ENCODE results near the gene PLB1.

The PLB1 gene, protein sequence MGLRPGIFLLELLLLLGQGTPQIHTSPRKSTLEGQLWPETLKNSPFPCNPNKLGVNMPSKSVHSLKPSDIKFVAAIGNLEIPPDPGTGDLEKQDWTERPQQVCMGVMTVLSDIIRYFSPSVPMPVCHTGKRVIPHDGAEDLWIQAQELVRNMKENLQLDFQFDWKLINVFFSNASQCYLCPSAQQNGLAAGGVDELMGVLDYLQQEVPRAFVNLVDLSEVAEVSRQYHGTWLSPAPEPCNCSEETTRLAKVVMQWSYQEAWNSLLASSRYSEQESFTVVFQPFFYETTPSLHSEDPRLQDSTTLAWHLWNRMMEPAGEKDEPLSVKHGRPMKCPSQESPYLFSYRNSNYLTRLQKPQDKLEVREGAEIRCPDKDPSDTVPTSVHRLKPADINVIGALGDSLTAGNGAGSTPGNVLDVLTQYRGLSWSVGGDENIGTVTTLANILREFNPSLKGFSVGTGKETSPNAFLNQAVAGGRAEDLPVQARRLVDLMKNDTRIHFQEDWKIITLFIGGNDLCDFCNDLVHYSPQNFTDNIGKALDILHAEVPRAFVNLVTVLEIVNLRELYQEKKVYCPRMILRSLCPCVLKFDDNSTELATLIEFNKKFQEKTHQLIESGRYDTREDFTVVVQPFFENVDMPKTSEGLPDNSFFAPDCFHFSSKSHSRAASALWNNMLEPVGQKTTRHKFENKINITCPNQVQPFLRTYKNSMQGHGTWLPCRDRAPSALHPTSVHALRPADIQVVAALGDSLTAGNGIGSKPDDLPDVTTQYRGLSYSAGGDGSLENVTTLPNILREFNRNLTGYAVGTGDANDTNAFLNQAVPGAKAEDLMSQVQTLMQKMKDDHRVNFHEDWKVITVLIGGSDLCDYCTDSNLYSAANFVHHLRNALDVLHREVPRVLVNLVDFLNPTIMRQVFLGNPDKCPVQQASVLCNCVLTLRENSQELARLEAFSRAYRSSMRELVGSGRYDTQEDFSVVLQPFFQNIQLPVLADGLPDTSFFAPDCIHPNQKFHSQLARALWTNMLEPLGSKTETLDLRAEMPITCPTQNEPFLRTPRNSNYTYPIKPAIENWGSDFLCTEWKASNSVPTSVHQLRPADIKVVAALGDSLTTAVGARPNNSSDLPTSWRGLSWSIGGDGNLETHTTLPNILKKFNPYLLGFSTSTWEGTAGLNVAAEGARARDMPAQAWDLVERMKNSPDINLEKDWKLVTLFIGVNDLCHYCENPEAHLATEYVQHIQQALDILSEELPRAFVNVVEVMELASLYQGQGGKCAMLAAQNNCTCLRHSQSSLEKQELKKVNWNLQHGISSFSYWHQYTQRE (N-terminal part only)

DNA sequence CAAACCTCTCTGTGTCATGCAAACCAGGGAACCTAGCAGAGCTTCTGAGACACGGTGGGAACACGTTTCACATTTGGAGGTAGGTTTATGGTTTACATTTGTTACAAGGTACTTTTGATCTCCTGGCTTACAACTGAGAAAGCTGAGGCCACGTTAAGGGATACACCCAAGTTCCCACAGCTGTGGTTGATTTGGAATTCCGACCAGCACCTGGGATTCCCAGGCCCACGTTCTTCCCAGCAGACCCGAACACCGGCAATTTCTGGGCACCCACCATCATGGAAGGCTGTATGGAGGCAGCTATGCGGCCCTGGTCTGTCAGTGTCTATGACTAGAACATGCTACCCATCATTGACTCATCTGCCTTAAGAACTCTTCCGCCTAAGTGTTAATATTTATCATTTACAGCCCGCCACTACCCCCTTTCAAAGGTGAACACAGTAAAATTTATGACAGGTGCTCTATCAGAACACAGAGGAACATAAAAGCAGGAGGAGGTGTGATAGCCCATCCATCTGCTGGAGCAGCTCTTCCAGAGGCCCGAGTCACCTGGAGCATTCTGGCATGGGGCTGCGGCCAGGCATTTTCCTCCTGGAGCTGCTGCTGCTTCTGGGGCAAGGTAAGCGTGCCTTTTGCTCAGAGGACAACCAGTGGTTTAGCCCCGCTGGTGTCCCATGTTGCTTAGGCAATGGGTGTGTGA lies at the start of gene PLB1:
TSS of gene PLB1 (plus strand) at position 510 of the 700 bp plus-strand sequence. CDS start at position 565, 55 bp downstream.
- DNase-seq, result no peak

DNA sequence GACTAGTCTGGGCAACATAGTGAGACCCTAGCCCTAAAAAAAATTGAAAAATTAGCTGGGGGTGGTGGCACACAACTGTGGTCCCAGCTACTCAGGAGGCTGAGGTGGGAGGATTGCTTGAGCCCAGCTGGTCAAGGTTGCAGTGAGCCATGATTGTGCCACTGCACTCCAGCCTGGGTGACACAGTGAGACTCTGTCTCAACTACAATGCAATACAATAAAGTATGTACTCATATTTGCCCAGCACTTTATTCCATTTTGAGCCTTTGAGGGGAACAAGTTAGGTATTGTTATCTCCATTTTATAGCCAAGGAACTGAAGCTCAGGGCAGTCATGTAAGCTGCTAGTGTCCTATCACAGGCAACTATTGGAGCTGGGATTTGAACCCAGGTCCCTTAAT lies 49.3 kb upstream of the PLB1 start:
- no peak for DNase-seq

DNA sequence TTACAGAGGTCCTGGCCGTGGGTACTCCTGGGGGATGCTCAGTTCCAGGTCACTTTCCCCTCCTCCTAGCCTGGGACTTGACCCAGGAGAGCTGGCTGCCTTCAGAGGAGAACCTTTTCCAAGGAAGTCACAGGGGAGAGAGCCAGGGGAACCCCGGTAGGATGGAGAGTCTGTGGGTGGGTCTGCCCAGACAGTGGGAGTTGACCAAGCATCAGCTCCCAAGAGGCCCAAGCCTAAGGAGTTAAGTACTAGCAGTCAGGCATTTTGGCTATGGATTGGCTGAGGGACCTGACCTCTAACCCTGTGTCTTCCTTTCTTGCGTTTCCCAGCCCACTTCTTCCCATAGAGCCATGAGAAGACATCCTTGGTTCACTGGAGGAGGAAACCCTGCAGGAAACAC lies 48.8 kb upstream of the PLB1 start:
- DNase-seq, result no peak

DNA sequence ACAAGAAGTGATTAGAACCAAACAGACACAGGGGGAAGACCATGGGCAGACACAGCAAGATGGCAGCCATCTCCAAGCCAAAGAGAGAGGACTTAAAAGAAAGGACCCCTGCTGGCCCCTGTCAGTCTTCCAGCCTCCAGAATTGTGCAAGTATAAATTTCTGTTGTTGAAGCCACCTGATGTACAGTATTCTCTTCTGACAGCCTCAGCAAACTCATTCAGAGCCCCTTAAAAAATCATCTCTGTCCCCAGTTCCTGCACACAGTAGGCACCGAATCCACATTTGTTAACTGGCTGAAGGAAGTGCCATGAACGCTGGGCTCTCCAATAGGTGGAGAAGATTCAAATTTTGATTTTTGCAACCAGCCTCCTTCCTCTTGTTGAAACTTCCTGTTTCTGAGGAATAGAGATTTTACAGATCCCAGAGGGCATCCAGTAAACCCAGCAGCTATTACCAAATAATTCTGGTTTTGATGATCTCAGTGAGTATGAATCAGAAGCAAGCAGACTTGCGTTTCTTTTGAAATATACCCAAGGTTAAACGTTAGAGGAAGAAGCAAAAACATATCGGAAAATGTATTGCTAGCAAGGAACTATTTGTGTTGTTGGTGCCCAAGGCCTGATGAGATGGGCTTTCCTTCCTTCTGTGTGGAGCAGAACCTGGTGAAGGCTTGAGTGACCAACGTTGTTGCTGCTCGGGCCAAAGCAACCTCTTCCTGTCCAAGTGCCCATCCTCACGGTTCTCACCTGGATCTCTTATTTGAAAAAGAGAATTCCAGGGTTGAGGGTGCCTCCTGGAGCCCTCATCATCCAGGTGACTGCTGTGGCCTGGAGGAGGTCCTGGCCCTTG lies 47.7 kb upstream of the PLB1 start:
- DNase-seq, result peak; percentile 19

DNA sequence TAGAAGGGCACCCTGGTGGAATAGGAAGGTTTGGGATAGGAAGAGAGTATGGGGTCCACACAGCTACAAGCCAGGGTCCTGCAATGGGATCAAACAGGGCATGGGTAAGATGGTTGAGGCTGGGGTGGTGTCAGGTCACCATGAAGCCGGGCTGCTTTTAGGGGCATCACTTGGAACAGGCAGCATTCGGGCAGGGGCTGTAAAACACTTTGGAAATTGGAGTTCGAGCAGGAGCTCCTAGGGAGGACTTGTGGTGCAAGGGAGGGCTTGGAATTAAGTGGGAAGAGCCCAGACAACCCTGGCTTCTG lies 47.1 kb upstream of the PLB1 start:
- DNase-seq, result no peak

DNA sequence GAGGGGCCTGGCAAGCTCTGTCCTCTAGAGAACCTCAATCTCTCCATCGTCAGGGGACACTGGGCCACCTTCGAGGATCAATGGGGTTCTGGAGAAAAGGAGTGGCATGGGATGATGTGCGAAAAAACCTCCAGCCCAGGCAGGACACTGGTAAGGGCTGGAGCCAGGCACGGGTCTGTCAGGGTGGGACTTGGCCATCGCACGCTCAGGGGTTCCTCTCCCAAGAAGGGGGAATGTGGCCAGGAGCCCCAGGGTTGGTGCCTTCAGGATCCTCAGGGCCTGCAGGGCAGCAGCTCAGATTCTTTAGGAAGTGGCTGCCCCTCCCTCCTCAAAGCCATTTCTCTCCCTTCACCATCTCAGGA lies 46.8 kb upstream of the PLB1 start:
- DNase-seq, result no peak

DNA sequence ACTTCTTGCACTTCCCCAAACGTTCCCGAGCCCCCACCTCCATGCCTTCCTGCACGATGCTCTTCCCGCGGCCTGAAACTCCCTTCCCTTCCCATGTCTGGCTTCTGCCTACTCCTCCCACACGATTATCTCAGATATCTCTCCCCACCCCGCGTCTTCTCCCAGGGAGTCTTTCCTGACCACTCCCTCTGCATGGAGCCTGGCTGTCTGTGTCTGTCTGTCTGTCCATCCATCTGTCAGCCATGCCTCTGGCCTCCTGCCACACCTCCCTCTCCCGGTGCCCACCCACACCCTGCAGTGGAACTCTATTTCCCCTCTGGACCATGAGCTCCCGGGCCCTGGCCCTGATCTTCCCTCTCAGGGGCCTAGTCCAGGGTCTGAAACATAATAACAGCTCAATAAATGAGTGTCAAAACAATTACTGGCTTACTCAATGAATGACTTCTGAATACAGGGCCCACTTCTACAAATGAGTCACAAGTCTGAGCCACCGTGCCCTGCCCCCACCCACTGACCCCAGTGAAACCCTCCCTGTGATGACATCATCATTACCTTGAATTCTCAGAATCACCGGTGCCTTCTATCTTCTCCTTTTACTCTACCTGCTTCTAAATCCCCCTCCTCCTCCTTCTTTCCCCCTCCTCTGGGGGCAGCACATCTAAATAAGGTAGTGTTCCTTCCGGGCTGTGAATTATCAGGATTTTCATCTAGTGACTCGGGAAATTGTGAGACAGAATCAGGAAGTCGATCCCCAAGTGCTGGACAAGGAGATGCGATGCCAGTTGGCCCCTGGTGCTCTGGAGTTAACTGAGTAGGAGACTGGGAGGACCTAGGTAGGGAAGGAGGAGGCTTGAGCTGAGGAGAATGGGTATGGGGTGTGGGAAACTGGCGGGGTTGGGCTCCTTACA lies 46.1 kb upstream of the PLB1 start:
- no peak for DNase-seq

DNA sequence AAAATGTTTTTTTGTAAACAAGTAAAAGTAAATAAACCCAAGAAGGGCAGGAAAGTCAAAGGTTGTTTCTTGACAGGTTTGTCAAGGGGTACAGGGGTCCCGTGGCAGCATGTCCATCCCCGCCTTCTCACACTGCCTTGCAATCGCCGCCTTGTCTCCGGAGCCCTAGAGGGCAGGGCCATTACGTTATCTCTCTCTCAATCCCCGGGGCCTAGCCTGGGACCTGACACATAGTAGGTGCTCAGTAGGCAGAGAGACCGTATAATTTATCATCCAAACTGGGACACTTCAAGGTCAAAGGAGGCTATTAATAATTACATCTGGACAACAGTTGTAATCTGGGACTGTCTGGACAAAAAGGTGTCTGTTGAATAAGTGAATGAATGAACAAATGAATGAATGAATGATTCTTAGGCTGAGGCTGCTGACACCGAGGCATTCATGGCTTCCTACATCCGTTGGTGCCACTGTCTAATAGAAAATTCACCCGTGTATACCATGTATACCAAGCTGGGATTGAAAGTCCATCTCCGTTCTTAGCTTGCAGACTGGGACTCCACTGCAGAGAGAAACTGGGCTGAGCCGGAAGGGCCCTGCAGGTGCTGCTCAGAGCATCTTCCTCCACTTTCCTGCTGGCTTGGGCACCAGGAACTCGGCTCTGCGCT lies 44.8 kb upstream of the PLB1 start:
- no peak for DNase-seq

DNA sequence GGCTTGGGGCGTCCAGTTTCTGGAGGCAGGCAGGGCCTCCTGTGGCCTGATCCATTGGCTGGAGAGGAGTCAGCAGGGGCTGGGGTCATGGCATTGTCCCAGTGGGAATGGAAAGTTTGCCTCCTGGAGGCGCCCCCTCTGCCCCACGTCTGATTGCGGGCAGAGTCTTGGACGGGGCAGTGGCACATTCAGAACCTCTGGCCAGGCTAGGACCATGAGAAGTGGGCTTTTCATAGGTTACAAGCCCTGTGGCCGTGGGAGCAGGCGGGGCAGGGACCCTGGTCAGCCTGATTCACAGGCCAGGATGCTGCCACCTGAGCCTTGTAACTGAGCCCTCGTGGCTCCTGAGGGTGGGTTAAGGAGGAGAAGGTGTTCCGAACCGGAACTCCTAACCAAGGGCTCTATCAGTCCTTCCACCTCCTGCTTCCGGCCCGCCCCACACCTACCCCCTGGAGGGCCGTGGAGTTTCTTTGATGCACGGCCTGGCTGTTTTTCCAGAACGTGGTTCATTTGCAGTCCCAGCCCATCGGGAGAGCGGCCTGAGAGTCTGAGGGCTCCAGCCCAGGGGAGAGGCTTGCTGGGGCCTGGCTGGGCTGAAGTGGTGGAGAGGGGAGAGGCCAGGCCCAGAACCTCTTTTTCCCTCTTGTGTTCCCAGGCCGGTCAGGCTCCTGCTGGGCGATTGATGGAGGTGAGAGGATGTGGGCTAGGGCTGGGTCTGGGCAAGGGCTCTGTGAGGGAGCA lies 43.9 kb upstream of the PLB1 start:
- DNase-seq, result no peak

DNA sequence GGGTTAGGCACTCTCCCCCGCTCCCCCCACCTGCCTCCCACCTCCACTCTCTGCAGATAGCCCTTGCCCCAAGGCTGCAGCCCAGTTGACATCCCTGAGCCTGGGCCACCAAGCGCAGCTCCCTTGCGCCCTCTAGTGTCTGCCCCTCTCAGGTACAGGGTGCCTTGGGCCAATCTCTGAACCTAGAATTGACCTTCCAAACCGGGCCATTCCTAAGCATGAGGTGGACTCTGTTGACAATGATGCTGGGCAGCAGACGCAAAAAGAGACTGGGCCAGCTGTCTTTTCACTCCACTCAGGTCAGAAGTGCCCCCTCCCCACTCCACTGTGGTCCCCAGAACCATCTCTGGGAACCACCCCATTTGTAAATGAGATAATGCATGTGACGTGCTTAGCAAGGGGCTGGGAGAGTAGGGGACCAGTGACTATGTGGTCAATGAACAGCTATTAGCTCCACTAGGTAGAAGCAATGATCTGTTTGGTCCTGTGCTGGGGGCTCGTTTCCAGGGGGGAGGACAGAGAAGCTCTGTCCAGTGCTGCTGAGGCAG lies 43.3 kb upstream of the PLB1 start:
- peak; percentile 44 for DNase-seq

DNA sequence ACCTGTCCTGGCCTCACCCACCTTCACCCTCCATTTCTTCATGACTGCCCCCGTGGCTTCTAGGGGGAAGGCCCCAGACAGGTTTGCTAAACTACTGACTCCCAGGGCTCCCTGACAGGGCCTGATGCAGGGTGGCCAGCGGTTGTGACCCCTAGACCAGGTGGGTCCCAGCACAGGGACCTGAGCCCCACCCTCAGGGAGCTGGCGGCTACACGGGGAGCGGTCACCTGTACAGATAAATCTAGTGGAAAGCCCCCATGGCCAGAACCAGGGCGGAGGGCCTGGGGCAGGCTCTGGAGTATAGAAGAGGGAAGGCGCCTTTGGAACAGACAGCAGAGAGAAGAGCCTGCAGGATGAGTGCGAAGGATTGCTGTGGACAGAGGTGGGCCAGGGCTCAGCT lies 42.5 kb upstream of the PLB1 start:
- DNase-seq, result no peak

DNA sequence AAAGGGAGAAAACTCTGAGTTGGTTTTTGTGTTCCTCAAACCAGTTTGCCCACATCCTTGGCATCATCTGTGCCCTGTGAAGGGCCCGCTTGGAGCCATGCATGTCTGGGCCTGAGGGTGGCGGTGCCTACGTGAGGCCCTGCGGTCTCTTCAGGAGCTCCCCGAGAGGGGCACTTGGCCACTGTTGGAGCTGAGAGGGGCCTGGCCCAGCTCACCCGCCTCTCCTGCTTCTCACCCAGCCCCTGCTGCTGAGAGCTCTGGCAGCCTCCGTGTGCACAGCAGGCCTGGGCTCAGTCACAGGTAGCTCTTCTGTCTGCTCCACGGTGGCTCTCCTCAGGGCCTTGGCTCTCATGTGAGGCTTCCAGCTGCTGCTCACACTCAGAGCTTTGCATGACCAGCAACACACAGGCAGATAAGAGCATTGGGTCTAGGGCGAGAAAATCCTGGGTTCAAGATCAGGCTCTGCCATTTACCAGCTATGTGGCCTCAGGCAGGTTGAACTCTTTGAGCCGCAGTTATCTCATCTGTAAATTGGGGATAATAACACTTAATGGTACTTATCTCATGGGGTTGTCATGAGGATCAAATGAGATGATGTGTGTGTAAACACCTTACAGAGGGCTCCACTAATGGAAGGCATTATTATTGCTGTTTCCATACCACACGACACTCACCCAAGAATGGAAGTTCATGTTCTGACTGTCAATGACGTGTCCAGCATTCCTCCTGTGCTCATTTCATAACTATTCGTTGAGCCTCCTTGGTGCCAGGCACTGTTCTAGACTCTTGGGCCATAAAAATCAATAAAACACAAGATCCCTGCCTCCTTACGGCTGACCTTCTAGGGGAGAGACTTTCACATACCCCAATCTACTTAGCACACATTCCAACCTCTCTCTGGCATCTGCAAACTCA lies 41.6 kb upstream of the PLB1 start:
- DNase-seq, result no peak

DNA sequence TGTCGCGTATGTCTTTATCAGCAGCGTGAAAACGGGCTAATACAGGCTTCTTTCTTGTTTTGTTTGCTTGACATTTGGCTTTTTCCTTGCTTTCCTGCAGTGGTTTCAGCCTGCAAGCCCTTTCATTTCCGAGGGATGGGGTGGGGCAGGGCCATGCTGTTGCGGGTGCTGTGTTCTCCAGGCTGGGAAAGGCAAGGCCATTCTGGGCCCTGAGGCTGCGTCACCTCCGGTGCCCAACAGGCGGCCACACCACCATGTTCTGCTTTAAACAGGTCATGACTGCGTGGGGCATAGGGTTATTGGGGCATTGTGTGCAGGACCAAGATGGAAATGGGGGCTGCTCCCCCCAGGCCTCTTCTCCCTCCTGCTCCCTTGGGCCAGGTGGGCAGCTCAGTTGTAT lies 38.6 kb upstream of the PLB1 start:
- no peak for DNase-seq

DNA sequence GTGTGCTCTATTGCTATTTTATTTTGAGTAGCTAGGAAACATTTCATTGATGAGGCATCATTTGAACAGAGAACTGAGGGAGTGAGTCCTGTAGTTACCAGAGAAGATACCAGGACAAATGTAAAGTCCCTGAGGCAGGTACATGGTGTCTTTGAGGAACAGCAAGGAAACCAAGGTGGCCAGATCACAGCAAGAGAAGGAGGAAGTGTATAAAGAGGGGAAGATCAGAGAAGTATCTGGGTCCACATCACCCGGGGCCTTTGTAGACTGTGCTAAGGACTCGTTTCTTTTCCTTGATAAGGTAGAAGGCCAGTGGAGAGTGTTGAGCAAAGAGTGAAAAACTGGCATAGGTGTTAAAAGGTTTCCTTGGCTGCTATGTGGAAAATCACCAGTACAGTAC lies 34.8 kb upstream of the PLB1 start:
- no peak for DNase-seq

DNA sequence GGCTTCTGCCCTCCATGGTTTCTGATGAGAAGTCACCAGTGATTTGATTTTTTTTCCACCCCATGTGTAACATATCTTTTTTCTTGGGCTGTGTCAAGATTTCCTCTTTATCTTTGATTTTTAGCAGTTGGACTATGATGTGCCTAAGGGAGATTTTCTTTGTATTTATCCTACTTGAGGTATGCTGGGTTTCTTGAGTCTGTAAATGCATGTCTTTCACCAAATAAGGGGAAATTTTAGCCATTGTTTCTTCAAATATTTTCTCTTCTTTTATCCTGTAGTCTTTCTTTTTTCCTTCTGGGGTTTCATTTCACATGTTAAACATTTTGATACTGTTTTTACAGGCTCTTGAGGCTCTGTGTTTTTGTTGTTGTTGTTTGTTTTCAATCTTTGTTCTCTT lies 33.7 kb upstream of the PLB1 start:
- DNase-seq, result no peak

DNA sequence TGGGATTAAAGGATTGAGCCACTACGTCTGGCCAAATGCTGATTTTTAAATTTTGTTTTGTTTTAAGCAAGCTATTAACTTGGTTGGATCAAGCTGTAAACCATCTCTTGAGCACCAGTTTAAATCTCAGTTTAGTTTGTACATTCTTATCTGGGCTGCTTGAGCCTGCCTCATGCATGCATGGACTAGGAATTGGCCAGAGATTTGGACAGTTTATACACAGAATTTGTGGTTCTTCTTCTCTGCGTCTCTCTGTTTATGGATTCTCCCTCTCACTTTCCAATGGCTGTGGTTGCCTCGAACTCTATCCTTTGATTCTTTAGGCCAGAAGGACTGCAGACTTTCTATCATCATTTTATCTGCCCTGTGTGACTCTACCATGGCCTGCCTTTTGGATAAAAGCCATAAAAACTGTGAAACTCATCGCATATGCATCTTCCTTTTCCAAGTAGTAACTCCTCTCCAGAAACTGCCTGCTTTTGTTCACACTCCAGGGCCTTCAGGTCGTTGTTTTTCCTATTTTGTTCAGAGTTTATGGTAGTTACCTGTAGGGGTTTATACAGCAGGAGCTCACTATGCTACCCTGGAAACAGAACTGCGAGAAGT lies 32.5 kb upstream of the PLB1 start:
- DNase-seq, result no peak

DNA sequence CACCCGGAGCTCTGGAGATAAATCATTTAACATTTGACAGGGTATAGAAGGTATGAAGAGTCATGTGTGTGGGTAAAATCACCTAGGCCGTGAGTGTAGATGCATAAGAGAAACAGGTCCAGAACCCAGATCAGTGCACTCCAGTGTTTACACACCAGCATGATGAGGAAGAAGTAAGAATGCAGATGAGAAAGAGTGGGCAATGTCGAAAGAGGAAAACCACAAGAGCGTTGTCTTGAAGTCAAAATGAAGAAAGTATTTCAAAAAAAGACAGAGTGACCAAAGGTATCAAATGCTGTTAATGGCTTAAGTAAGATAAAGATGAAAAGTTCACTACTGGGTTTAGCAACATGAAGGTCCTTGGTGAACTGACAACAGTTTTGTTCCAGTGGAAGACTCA lies 32.0 kb upstream of the PLB1 start:
- no peak for DNase-seq

All from T1000 (cell line).